Measurements from ENCODE around the gene PALLD.

The PALLD gene

DNA sequence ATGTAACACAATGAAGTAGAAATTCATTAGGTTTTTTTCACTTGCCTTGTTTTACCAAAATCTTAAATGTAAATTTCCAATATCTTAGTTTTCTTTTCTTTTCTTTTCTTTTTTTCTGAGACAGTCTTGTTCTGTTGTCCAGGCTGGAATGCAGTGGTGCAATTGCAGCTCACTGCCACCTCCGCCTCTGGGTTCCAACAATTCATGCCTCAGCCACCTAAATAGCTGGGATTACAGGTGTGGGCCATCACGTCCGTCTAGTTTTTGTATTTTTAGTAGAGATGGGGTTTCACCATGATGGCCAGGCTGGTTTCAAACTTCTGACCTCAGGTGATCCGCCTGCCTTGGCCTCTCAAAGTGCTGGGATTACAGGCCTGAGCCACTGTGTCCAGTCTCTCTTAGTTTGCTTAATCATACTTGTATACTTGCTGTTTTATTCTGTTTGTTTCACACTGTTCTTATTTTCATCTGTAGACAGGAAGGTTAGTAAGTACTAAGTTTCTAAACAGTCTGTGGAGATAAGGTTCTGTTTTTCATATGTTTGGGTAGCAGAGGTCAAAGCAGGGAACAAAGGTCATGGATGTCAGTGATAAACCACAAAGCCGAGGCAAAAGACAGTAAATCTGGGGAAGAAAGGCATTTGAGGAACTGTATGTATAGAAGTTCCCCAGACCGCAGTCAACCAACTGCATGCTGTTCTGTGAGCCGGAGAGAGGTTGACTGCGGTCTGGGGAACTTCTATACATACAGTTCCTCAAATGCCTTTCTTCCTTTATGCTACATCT, 384.2 kb downstream of the PALLD start:
- peak; percentile 93 for DNase-seq
- in situ Hi-C loops (cut with MboI; ENCODE audit: low pct_unique_long_range_greater_than_20kb, low sequenced_read_pairs), result no loop called here

- peak; percentile 3 for DNase-seq
- in situ Hi-C loops (cut with MboI; ENCODE audit: low pct_unique_long_range_greater_than_20kb, low sequenced_read_pairs), result no loop called here
Observed at GRCh38 chr4:168881781-168882420, 385.0 kb downstream of the PALLD start.

- DNase-seq, result no peak
Observed at GRCh38 chr4:168882650-168883233, 385.9 kb downstream of the PALLD start.

GRCh38 chr4:168883513-168883912, 386.7 kb downstream of the PALLD start:
- no peak for DNase-seq
- in situ Hi-C loops (cut with MboI; ENCODE audit: low pct_unique_long_range_greater_than_20kb, low sequenced_read_pairs), result no loop called here

More at GRCh38 chr4:168882650-168883233, 385.9 kb downstream of the PALLD start:
- in situ Hi-C loops (cut with MboI; ENCODE audit: low pct_unique_long_range_greater_than_20kb, low sequenced_read_pairs), result no loop called here

GRCh38 chr4:168884251-168885124, 387.6 kb downstream of the PALLD start:
- no peak for DNase-seq

DNA sequence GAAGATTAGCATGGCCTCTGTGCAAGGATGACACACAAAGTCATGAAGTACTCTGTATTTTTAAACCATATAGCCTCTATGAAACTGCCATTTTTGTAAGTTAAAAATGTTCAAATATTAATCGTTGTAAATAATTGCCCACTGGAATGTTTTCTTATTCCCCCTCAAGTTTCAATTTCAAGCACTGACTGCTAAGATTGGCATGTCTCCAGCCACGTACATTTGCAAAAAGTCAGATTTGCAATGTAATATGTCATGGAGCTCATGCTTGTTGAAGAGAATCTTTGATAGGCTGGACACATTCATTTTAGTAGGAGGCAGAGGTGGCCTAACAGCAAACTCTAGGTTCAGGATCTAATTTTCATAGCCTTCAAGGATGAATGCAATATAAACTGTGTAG, 388.5 kb downstream of the PALLD start:
- in situ Hi-C loops (cut with MboI; ENCODE audit: low pct_unique_long_range_greater_than_20kb, low sequenced_read_pairs), result no loop called here
- DNase-seq, result no peak

More at GRCh38 chr4:168884251-168885124, 387.6 kb downstream of the PALLD start:
- in situ Hi-C loops (cut with MboI; ENCODE audit: low pct_unique_long_range_greater_than_20kb, low sequenced_read_pairs), result no loop called here

DNA sequence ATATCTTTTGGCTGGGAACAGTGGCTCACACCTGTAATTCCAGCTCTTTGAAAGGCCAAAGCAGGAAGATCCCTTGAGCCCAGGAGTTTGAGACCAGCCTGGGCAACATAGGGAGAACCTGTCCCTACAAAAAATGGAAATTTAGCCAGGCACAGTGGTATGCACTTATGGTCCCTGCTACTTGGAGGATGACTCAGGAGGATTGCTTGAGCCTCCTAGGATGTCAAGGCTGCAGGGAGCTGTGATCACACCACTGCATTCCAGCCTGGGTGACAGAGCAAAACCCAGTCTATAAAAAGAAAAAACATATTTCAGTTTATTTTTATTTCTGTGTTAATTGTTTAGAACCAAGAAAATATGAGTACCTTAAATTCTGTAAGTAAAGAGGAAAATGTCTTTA, 389.5 kb downstream of the PALLD start:
- in situ Hi-C loops (cut with MboI; ENCODE audit: low pct_unique_long_range_greater_than_20kb, low sequenced_read_pairs), result no loop called here
- DNase-seq, result no peak

DNA sequence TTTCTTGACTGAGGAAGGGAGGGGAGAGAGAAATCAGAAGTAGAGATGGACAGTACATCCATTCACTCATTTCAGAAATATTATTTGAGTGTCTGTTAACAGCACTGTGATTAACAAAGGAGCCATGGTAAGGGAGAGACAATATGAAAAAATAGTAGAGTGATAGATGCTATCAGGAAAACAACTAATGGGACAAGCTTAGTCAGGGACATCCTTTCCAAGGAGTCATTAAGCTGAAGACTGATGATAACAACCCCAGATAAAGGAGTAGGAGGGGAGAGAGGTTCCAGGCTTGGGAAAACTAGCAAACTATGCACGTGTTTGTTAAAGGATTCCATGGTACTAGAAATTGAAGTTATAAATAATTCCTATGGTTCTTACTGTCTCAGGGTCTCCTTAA, 391.0 kb downstream of the PALLD start:
- in situ Hi-C loops (cut with MboI; ENCODE audit: low pct_unique_long_range_greater_than_20kb, low sequenced_read_pairs), result no loop called here
- DNase-seq, result no peak

- no peak for DNase-seq
Observed at GRCh38 chr4:168888715-168889215, 391.9 kb downstream of the PALLD start.

DNA sequence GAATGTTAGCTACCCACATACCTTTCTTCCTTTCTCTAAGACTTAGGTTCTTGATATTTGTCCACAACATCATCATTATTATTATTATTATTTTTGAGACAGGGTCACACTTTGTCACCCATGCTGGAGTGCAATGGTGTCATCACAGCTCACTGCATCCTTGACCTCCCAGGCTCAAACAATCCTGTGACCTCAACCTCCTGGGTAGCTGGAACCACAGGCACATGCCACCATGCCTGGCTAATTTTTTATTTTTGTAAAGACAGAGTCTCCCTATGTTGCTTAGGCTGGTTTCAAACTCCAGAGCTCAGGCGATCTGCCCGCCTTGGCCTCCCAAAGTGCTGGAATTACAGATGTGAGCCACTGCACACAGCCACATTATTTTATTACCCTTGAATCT, 394.2 kb downstream of the PALLD start:
- no peak for DNase-seq
- in situ Hi-C loops (cut with MboI; ENCODE audit: low pct_unique_long_range_greater_than_20kb, low sequenced_read_pairs), result no loop called here

More at GRCh38 chr4:168888715-168889215, 391.9 kb downstream of the PALLD start:
- in situ Hi-C loops (cut with MboI; ENCODE audit: low pct_unique_long_range_greater_than_20kb, low sequenced_read_pairs), result no loop called here

DNA sequence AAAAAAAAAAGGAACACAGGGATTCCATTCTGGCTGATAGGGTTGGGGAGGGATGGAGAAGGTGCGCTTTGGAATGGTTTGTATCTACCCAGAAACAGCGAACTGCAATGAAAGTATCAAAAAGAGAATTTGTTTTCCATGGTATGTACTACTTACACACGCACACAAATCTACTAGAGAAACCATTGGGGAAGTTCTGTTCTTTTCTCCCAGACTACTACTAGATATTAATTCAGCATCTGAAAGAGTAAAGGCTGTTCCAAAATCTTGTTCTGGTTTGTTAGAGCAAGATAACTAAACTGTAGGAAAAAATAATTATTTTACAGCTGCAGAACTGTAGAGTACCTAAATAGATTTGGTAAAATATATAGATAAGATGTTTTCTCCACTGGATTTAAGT, 394.8 kb downstream of the PALLD start:
- DNase-seq, result no peak
- in situ Hi-C loops (cut with MboI; ENCODE audit: low pct_unique_long_range_greater_than_20kb, low sequenced_read_pairs), result no loop called here

- in situ Hi-C loops (cut with MboI; ENCODE audit: low pct_unique_long_range_greater_than_20kb, low sequenced_read_pairs), result no loop called here
- DNase-seq, result no peak
Observed at GRCh38 chr4:168892475-168892874, 395.6 kb downstream of the PALLD start.

DNA sequence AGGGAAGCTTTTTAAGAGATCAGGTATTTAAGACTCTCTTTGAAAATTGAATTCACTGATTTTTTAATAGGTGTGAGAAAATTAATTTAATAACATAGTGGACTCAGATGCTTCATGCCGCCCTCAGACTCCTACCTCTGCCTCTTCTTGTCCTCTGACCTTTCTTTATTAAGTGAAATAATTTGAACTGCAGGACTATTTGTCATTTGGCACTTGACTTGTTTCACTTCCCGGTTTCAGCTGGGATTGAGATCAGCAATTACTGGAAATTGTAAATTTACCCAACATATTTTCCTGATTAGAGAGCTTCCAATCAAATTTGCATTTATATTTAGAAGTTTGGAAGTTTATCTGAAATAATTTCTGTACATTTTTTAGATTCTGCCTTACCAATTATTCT, 396.4 kb downstream of the PALLD start:
- in situ Hi-C loops (cut with MboI; ENCODE audit: low pct_unique_long_range_greater_than_20kb, low sequenced_read_pairs), result no loop called here
- DNase-seq, result no peak

DNA sequence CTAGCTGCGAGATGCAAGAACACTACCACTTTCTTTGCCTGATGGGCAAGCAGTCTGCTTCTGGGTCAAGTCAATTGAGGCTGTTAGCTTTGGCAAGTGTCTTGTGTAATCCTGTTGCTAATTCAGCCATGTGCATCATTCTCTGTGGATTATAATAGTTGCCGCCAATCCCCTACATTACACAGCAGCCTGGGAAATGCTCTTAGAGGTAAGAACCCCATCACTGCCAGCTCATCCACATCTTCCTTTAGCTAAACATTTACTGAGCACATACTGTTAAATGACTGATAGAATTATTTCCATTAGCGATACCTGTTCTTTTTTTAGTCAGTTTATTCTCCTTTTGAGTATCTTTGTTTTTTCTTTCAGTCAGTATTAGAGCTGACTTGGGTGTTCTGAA, 397.0 kb downstream of the PALLD start:
- in situ Hi-C loops (cut with MboI; ENCODE audit: low pct_unique_long_range_greater_than_20kb, low sequenced_read_pairs), result no loop called here
- DNase-seq, result no peak

- DNase-seq, result no peak
- in situ Hi-C loops (cut with MboI; ENCODE audit: low pct_unique_long_range_greater_than_20kb, low sequenced_read_pairs), result loop anchor here (25.0 kb wide), 1 partner anchor 713 kb away; no protein-coding TSS in a partner anchor
Observed at GRCh38 chr4:168900080-168900479, 403.2 kb downstream of the PALLD start.

- no peak for DNase-seq
- in situ Hi-C loops (cut with MboI; ENCODE audit: low pct_unique_long_range_greater_than_20kb, low sequenced_read_pairs), result loop anchor here (25.0 kb wide), 1 partner anchor 720 kb away; no protein-coding TSS in a partner anchor
Observed at GRCh38 chr4:168907119-168907698, 410.4 kb downstream of the PALLD start.

DNA sequence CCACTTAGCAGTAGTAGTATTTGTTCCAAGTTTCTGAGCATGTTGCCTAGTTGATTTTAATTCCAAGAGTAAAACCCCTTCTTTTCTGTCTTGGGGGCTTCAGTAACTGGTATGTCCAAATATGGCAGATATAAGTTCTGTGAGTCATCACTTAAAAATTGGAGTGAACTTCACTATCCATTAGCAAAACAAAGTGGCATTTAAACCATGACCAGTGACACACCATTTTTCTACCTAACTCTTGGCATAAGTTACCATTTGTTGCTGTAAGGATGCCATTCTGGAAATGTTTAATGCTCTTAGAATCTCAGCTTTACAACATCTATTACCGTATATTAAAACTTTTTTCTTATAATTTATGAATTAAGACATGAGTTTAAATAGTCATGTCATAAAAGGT, 411.2 kb downstream of the PALLD start:
- DNase-seq, result no peak
- in situ Hi-C loops (cut with MboI; ENCODE audit: low pct_unique_long_range_greater_than_20kb, low sequenced_read_pairs), result loop anchor here (25.0 kb wide), 1 partner anchor 721 kb away; no protein-coding TSS in a partner anchor

- in situ Hi-C loops (cut with MboI; ENCODE audit: low pct_unique_long_range_greater_than_20kb, low sequenced_read_pairs), result loop anchor here (25.0 kb wide), 1 partner anchor 722 kb away; no protein-coding TSS in a partner anchor
- no peak for DNase-seq
Observed at GRCh38 chr4:168908851-168909273, 412.0 kb downstream of the PALLD start.

Data from KBM-7 (cell line).